B cell (primary cell): ENCODE data around the gene SRSF10. TPM values are rescaled to one million over a fixed set of nuclear protein-coding genes. Genes with fewer than 3 reads are reported as not detected.

Source experiments
- ATAC-seq: fragments of 200-7000 bp; cut with Tn5 transposase; one replicate; pipeline ENCODE4 v1.10.0; 2021; ENCODE audit warnings: low read depth, mild to moderate bottlenecking, moderate number of reproducible peaks, moderate library complexity
- CTCF ChIA-PET: fragments of 350-600 bp; sonication (Branson Sonifier 250); formaldehyde crosslinking; loops from one replicate; lab custom pipeline; 2021; ENCODE audit warnings: antibody characterized with exemption, inconsistent platforms; lab: Charles Lee
- POLR2A ChIA-PET: fragments of 350-600 bp; sonication (Branson Sonifier 250); formaldehyde crosslinking; loops from one replicate; lab custom pipeline; 2021; ENCODE audit warnings: antibody characterized with exemption; lab: Charles Lee
- DNase-seq: peaks from one replicate; pipeline ENCODE4 v3.0.0; 2013
- H2AFZ ChIP-seq: 2 replicates; pipeline ENCODE4 v1.6.1; 2012; ENCODE audit warnings: mild to moderate bottlenecking, low read depth, low read length; ENCODE audit not compliant: insufficient read depth, poor library complexity, severe bottlenecking
- H3K27ac ChIP-seq, 2 donors: 1 replicate in 1 of 2; 2 replicates in 1 of 2; pipeline ENCODE4 v1.5.1; 2012 to 2013; ENCODE audit warnings: low read length in 2 of 2, mild to moderate bottlenecking in 2 of 2, moderate library complexity in 1 of 2
- H3K27me3 ChIP-seq, 4 experiments: fragments of 200-600 bp in 1 of 4; sonication (generic) in 1 of 4; replicated peaks in 1 of 4; 1 replicate in 2 of 4; 2 replicates in 2 of 4; pipeline versions ENCODE4 v1.6.1 to v1.7.0; 2013 to 2016; ENCODE audit warnings: low read length in 3 of 4, mild to moderate bottlenecking in 2 of 4, mixed read lengths in 1 of 4, moderate library complexity in 1 of 4; ENCODE audit not compliant: insufficient read depth in 4 of 4, control insufficient read depth in 3 of 4; ENCODE audit errors: control extremely low read depth in 1 of 4
- H3K36me3 ChIP-seq, 2 experiments: replicated peaks in 1 of 2; 1 replicate in 1 of 2; 2 replicates in 1 of 2; pipeline versions ENCODE4 v1.6.1 to v1.7.1; 2013; ENCODE audit warnings: low read length in 1 of 2; ENCODE audit not compliant: insufficient read depth in 2 of 2, control insufficient read depth in 1 of 2; ENCODE audit errors: control extremely low read depth in 1 of 2, extremely low read depth in 1 of 2
- H3K4me1 ChIP-seq, 2 donors: fragments of 200-600 bp in 1 of 2; sonication (generic) in 1 of 2; 1 replicate in 1 of 2; 2 replicates in 1 of 2; pipeline versions ENCODE4 v1.5.1 to v1.6.1; 2013 to 2017; ENCODE audit warnings: low read length in 2 of 2; ENCODE audit not compliant: control insufficient read depth in 2 of 2, insufficient read depth in 2 of 2
- H3K4me2 ChIP-seq: replicated peaks from 2 replicates; pipeline ENCODE3; 2012; ENCODE audit warnings: mild to moderate bottlenecking, low read depth, low read length; ENCODE audit not compliant: poor library complexity, severe bottlenecking
- H3K4me3 ChIP-seq, 5 experiments: fragments of 200-600 bp in 1 of 5; sonication (generic) in 1 of 5; 1 replicate in 3 of 5; 2 replicates in 2 of 5; pipeline versions ENCODE4 v1.5.1 to v1.7.0; 2011 to 2016; ENCODE audit warnings: low read length in 4 of 5, mild to moderate bottlenecking in 4 of 5, low read depth in 2 of 5, control low read depth in 1 of 5, moderate library complexity in 1 of 5; ENCODE audit not compliant: insufficient read depth in 1 of 5; ENCODE audit errors: control extremely low read depth in 1 of 5, extremely low read depth in 1 of 5
- H3K79me2 ChIP-seq: fragments of 200-600 bp; sonication (generic); one replicate; pipeline ENCODE4 v1.6.0; 2016; ENCODE audit warnings: low read length; ENCODE audit not compliant: control insufficient read depth, insufficient read depth
- H3K9ac ChIP-seq: fragments of 200-600 bp; sonication (generic); 2 replicates; pipeline ENCODE4 v1.6.1; 2017; ENCODE audit warnings: mild to moderate bottlenecking, low read length, moderate library complexity
- H3K9me3 ChIP-seq, 3 donors: one replicate each; pipeline versions ENCODE4 v1.6.1 to v1.7.1; 2013; ENCODE audit warnings: low read length in 2 of 3; ENCODE audit not compliant: control insufficient read depth in 2 of 3, insufficient read depth in 1 of 3; ENCODE audit errors: control extremely low read depth in 1 of 3
- H4K20me1 ChIP-seq: 2 replicates; pipeline ENCODE4 v1.6.0; 2012; ENCODE audit warnings: mild to moderate bottlenecking, low read length; ENCODE audit not compliant: insufficient read depth, control insufficient read depth, poor library complexity, severe bottlenecking
- H3K27ac Mint-ChIP-seq: one replicate; pipeline ENCODE4 v1.8.0; 2021; ENCODE audit warnings: mixed read lengths
- H3K27me3 Mint-ChIP-seq: one replicate; pipeline ENCODE4 v1.8.0; 2021; ENCODE audit warnings: mixed read lengths
- H3K4me1 Mint-ChIP-seq: one replicate; pipeline ENCODE4 v1.8.0; 2021; ENCODE audit warnings: mixed read lengths
- H3K4me3 Mint-ChIP-seq: one replicate; pipeline ENCODE4 v1.8.0; 2021; ENCODE audit warnings: mixed read lengths
- H3K9me3 Mint-ChIP-seq: one replicate; pipeline ENCODE4 v1.8.0; 2022; ENCODE audit warnings: mixed read lengths; ENCODE audit not compliant: insufficient read depth
- CTCF ChIP-seq: fragments of 200-600 bp; IDR thresholded peaks from one replicate; pipeline ENCODE4 v1.8.0; 2022; ENCODE audit warnings: antibody characterized with exemption, mild to moderate bottlenecking
- EZH2 ChIP-seq: IDR thresholded peaks from 2 replicates; pipeline ENCODE4 v1.6.1; 2012; ENCODE audit warnings: borderline replicate concordance, low read depth, mild to moderate bottlenecking, moderate library complexity, low read length; ENCODE audit not compliant: insufficient read depth, poor library complexity, severe bottlenecking
- WGBS: methylation state at CpG from one replicate; pipeline ENCODE4 v1.1.5; 2013; ENCODE audit warnings: missing lambda C conversion rate; ENCODE audit not compliant: insufficient coverage; 5-methylcytosine and 5-hydroxymethylcytosine counted together
- intact Hi-C: fragments of 100-400 bp; cut with micrococcal nuclease; formaldehyde crosslinking; loops from one replicate; pipeline ENCODE4 v1.10.0; 2022
- polyA plus RNA-seq: library from polyadenylated mRNA; depleted of rRNA; stranded (reverse); fragments of >200 nt; gene quantifications from 2 replicates; pipeline ENCODE4 v1.2.3, GENCODE V29; 2012
- total RNA-seq, 2 donors: library from RNA; stranded (reverse); fragments of 120-200 nt in 1 of 2; gene quantifications; 1 replicate in 1 of 2; 2 replicates in 1 of 2; pipeline versions ENCODE4 v1.2.3 to v1.2.4, GENCODE V29; 2013 to 2022

Gene SRSF10
- total and polyA plus RNA-seq, 2 donors (not counting 1 experiment from before 2014, with no cell fraction given) = 98.6 to 213 TPM

GRCh38 chr1:23922321-23922943 lies 57.7 kb downstream of the SRSF10 start:
- intact Hi-C loops = no loop called here
- DNase-seq (no peak), ATAC-seq (no peak)
- H3K27ac ChIP-seq = no peak overlapping the region
- POLR2A ChIA-PET = interaction anchor here (0.6 kb wide), 1 partner anchor 44 kb away, joined by 4 read pairs; no protein-coding TSS in a partner anchor
- Mint-ChIP-seq H3K4me1 (peaks cover 17% of the 10 kb centered on the region), H3K9me3 (no peaks in the 10 kb centered on the region), H3K27ac (peak overlapping the region; percentile 28), H3K4me3 (no peak overlapping the region), H3K27me3 (no peaks in the 10 kb centered on the region)
- TF ChIP-seq EZH2 = no peak
- TF ChIP-seq CTCF = no peak
- no peaks in the 10 kb centered on the region for H3K36me3 ChIP-seq
- H4K20me1 ChIP-seq = no peaks in the 10 kb centered on the region
- H3K4me3 ChIP-seq = no peak overlapping the region
- no peak overlapping the region for H3K9ac ChIP-seq
- H3K27me3 ChIP-seq = no peaks in the 10 kb centered on the region
- no peak overlapping the region for H2AFZ ChIP-seq
- CTCF ChIA-PET = interaction anchor here (1.0 to 3.5 kb wide), 2 partner anchors 26 to 112 kb away, joined by 3 to 28 read pairs; no protein-coding TSS in a partner anchor
- H3K4me1 ChIP-seq = peaks cover 12 to 22% of the 10 kb centered on the region in 2 donors
- H3K9me3 ChIP-seq = no peaks in the 10 kb centered on the region
- H3K79me2 ChIP-seq = peaks cover 5% of the 10 kb centered on the region
- WGBS = no CpG with 5 or more reads among the region's 8 CpGs
- H3K4me2 ChIP-seq = no peak overlapping the region
